Sigmoid colon (tissue), 7 donors: ENCODE measurements around the gene SLC12A3. TPM values are rescaled to one million over a fixed set of nuclear protein-coding genes. Genes with fewer than 3 reads are reported as not detected.
"Not testable (repeated sequence)": the region's sequence is repeated elsewhere in the genome, so short reads cannot be mapped to it uniquely, and the experiment has no call there.

Experiments used
- DNase-seq: peaks from one replicate; pipeline ENCODE4 v3.0.0-alpha.2; 2019
- H3K27ac ChIP-seq, 4 donors: fragments of 200-600 bp; sonication (generic); one replicate each; pipeline ENCODE4 v1.5.1; 2016 to 2019; ENCODE audit warnings: mild to moderate bottlenecking in 1 of 4
- H3K27me3 ChIP-seq, 3 donors: fragments of 200-600 bp; sonication (generic); one replicate each; pipeline ENCODE4 v1.5.1; 2019; ENCODE audit warnings: mild to moderate bottlenecking in 1 of 3
- H3K36me3 ChIP-seq, 4 donors: fragments of 200-600 bp; sonication (generic); one replicate each; pipeline ENCODE4 v1.5.1; 2016 to 2019
- H3K4me1 ChIP-seq, 4 donors: fragments of 200-600 bp; sonication (generic); one replicate each; pipeline ENCODE4 v1.5.1; 2017 to 2019
- H3K4me3 ChIP-seq, 4 donors: fragments of 200-600 bp; sonication (generic); one replicate each; pipeline ENCODE4 v1.5.1; 2017 to 2019; ENCODE audit warnings: mild to moderate bottlenecking in 2 of 4, moderate library complexity in 1 of 4
- H3K9me3 ChIP-seq, 4 donors: fragments of 200-600 bp in 3 of 4; sonication (generic) in 3 of 4; one replicate each; pipeline versions ENCODE4 v1.5.1 to v1.6.1; 2013 to 2019
- EP300 ChIP-seq, 4 donors: sonication (generic); formaldehyde crosslinking; IDR thresholded peaks; one replicate each; pipeline ENCODE4 v1.6.1; 2017; ENCODE audit warnings: antibody characterized with exemption in 4 of 4
- POLR2A ChIP-seq, 2 donors: fragments of 450-650 bp; IDR thresholded peaks; one replicate each; pipeline ENCODE4 v1.6.1; 2016; ENCODE audit warnings: antibody characterized with exemption in 2 of 2, mild to moderate bottlenecking in 2 of 2, moderate library complexity in 2 of 2
- POLR2AphosphoS5 ChIP-seq, 4 donors: sonication (generic); formaldehyde crosslinking; IDR thresholded peaks; one replicate each; pipeline ENCODE4 v1.6.1; 2017; ENCODE audit warnings: antibody characterized with exemption in 4 of 4
- WGBS, 2 donors: extraction: QIAGEN DNeasy Blood & Tissue Kit; methylation state at CpG; one replicate each; pipeline ENCODE4 v1.1.7; 2013; 5-methylcytosine and 5-hydroxymethylcytosine counted together
- intact Hi-C: fragments of 100-400 bp; cut with DNase I; formaldehyde crosslinking; loops from one replicate; pipeline ENCODE4 v1.15.1; 2023
- polyA plus RNA-seq, 3 donors: library from polyadenylated mRNA; stranded (reverse); fragments of 200-250 nt; gene quantifications; one replicate each; pipeline ENCODE4 v1.2.3, GENCODE V29; 2013
- total RNA-seq, 4 donors: library from RNA; depleted of rRNA; stranded (reverse); fragments of >200 nt; gene quantifications; one replicate each; pipeline ENCODE4 v1.1.0, GENCODE V29; 2016
- TF ChIP-seq, protein P1 (sequence below), 4 experiments: fragments of 450-650 bp in 3 of 4; fragments of 200-600 bp in 1 of 4; IDR thresholded peaks; one replicate each; pipeline ENCODE4 v1.5.1; 2016 to 2019; ENCODE audit warnings: antibody characterized with exemption in 4 of 4, mild to moderate bottlenecking in 3 of 4, moderate library complexity in 2 of 4
- donor health status: healthy with polysubstance abuse.
- donor health status: Bipolar disorder and iron deficiency.
- donor health status: healthy.

The SLC12A3 gene
- total and polyA plus RNA-seq, 7 donors = 0.16 TPM; not detected in 6

DNA sequence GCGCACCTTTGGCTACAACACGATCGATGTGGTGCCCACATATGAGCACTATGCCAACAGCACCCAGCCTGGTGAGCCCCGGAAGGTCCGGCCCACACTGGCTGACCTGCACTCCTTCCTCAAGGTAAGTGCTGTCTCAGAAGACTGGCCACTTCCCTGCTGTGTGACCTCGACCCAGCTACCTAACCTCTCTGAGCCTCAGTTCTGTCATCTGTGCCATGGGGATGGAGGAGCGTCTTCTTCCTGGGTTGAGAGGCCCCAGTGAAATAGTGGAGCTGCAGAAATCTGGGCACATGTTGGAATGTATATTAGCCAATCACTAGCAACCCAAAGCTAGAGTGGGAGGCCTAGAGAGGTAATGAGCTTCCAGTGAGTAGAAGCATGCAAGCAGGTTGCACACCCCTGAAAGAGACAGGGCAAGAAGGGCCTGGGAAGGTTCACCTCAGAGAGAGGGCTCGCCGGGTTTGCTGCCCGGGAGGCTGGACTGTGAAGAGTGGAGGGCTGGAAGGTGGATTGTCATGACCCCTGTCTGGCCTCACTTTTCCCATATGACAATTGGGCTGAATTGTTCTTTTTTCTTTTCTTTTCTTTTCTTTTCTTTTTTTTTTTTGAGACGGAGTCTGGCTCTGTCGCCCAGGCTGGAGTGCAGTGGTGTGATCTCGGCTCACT, 521 bp downstream of the SLC12A3 start:
- intact Hi-C loops = no loop called here
- no peak for DNase-seq
- no peak for TF ChIP-seq POLR2AphosphoS5 (IDR thresholded peaks at IDR 0.05)
- TF ChIP-seq, protein P1, sequence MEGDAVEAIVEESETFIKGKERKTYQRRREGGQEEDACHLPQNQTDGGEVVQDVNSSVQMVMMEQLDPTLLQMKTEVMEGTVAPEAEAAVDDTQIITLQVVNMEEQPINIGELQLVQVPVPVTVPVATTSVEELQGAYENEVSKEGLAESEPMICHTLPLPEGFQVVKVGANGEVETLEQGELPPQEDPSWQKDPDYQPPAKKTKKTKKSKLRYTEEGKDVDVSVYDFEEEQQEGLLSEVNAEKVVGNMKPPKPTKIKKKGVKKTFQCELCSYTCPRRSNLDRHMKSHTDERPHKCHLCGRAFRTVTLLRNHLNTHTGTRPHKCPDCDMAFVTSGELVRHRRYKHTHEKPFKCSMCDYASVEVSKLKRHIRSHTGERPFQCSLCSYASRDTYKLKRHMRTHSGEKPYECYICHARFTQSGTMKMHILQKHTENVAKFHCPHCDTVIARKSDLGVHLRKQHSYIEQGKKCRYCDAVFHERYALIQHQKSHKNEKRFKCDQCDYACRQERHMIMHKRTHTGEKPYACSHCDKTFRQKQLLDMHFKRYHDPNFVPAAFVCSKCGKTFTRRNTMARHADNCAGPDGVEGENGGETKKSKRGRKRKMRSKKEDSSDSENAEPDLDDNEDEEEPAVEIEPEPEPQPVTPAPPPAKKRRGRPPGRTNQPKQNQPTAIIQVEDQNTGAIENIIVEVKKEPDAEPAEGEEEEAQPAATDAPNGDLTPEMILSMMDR (IDR thresholded peaks at IDR 0.05) = no peak
- no peak for TF ChIP-seq POLR2A (IDR thresholded peaks at IDR 0.05)
- no peak for TF ChIP-seq EP300 (IDR thresholded peaks at IDR 0.05)

DNA sequence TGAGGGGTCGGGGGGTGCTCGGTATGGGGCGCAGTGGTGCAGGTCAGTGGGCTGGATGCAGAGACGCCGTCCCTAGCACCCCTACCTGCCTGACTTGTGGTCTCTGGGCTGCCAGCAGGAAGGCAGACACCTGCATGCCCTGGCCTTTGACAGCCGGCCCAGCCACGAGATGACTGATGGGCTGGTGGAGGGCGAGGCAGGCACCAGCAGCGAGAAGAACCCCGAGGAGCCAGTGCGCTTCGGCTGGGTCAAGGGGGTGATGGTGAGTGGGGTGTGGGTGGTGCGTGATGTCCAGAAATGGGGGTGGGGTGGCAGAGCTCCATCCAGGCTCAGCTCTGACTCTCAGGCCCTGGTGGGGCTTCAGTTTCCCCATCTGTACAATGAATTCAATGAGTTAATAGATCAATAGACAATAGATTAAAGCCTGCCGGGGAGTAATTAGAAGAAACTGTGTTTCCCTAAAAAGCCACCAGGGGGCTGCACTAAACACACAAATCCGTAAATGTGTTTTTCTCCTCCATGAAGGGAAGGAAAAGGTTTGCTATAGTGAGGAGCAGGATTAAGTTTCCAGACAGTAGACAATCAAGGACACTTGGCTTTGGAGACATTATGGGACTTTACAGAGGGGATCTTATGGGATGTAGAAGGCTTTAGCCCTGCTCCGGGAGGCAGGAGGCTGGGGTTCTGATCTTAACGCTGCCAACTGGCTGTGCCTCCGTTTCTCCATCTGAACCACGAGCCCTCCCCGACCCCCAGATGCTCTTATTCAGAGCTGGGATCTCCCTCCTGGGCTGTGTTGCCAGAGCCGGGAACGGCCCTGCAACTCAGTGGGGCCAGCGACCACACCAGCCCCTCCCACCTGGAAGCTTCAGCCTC, 2.2 kb downstream of the SLC12A3 start:
- Histone ChIP-seq H3K4me3 (no peak overlapping the region), H3K27ac (no peak overlapping the region), H3K36me3 (no peaks in the 10 kb centered on the region), H3K4me1 (peaks cover 0 to 9% (median 4%) of the 10 kb centered on the region in 4 donors), H3K27me3 (no peaks in the 10 kb centered on the region), H3K9me3 (no peaks in the 10 kb centered on the region)
- 51 to 62% methylated on average over 23 of the region's 23 CpGs for WGBS, 2 donors
- DNase-seq = no peak
- TF ChIP-seq POLR2AphosphoS5 (IDR thresholded peaks at IDR 0.05) (no peak), EP300 (IDR thresholded peaks at IDR 0.05) (no peak)
- TF ChIP-seq, protein P1 (IDR thresholded peaks at IDR 0.05) = peak; percentile 42 to 74 (median 66)
- intact Hi-C loops = loop anchor here (1.0 kb wide), 2 partner anchors 66 to 178 kb away; no protein-coding TSS in a partner anchor

More for the DNA sequence above, 521 bp downstream of the SLC12A3 start:
- Histone ChIP-seq H3K4me3 (no peak overlapping the region), H3K27me3 (no peaks in the 10 kb centered on the region), H3K9me3 (no peaks in the 10 kb centered on the region), H3K4me1 (peaks cover 0 to 9% (median 4%) of the 10 kb centered on the region in 4 donors), H3K36me3 (no peaks in the 10 kb centered on the region), H3K27ac (no peak overlapping the region)
- WGBS, 2 donors = 94 to 97% methylated on average over 13 of the region's 13 CpGs

DNA sequence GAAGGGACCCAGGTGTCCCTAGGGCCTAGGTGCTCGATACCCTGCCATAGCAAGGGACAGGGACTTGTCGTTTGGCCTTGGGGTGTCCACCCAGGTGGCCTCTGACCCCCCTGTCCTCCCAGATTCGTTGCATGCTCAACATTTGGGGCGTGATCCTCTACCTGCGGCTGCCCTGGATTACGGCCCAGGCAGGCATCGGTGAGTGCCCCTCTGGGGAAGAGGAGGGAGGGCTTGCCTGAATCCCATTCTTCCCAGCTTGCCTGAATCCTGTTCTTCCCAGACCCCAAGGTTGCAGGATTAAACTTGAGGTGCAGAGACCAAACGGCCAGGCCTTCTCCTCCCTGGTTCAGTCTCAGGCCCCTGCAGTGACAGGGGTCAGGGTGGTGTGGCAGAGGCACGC, 3.2 kb downstream of the SLC12A3 start:
- Histone ChIP-seq H3K4me1 (peaks cover 0 to 9% (median 4%) of the 10 kb centered on the region in 4 donors), H3K27me3 (no peaks in the 10 kb centered on the region), H3K4me3 (no peak overlapping the region), H3K36me3 (no peaks in the 10 kb centered on the region), H3K9me3 (no peaks in the 10 kb centered on the region), H3K27ac (no peak overlapping the region)
- intact Hi-C loops = no loop called here
- no peak for TF ChIP-seq POLR2A (IDR thresholded peaks at IDR 0.05)
- TF ChIP-seq, protein P1 (IDR thresholded peaks at IDR 0.05) = no peak
- no peak for TF ChIP-seq POLR2AphosphoS5 (IDR thresholded peaks at IDR 0.05)
- no peak for TF ChIP-seq EP300 (IDR thresholded peaks at IDR 0.05)
- WGBS, 2 donors = 88 to 94% methylated on average over 9 of the region's 9 CpGs
- no peak for DNase-seq

DNA sequence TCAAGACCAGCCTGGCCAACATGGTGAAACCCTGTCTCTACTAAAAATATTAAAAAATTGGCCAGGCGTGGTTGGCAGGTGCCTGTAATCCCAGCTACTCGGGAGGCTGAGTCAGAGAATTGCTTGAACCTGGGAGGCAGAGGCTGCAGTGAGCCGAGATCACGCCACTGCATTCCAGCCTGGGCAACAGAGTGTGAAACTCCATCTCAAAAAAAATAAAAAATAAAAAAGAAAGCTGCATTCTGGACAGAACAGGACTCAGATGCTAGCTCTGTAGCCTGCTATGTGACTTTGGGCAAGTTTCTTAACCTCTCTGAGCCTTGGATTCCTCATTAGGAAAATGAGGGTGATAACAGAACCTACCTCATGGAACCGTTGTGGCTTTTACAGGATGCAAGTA, 3.8 kb downstream of the SLC12A3 start:
- WGBS, 2 donors = 92 to 93% methylated on average over 5 of the region's 5 CpGs
- H3K4me3 ChIP-seq, H3K4me1 ChIP-seq, DNase-seq, H3K9me3 ChIP-seq, H3K36me3 ChIP-seq, H3K27ac ChIP-seq, H3K27me3 ChIP-seq, intact Hi-C loops: not testable (repeated sequence)

DNA sequence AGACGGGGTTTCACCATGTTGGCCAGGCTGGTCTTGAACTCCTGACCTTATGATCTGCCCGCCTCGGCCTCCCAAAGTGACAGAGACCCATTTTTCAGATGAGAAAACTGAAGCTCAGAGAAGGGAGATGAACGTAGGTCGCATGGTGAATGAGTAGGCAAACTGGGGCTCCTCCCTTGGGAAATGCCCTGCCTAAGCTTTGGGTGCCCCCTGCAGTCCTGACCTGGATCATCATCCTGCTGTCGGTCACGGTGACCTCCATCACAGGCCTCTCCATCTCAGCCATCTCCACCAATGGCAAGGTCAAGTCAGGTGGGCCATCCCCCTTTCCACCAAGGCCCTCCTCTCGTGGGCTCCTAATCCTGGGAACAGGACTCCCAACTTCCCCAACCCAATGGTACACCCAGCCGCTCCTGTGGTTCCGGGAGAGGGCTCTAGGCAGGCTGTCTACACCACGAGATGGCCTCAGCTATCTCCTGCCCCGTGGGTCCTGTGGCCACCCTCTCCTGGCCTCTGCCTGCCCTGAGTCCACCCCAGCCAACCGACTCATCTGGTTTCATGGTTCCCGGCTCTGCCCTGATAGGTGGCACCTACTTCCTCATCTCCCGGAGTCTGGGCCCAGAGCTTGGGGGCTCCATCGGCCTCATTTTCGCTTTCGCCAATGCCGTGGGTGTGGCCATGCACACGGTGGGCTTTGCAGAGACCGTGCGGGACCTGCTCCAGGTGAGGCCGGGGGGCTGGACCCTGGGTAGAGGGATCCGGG, 4.7 kb downstream of the SLC12A3 start:
- WGBS, 2 donors = 84 to 86% methylated on average over 24 of the region's 24 CpGs
- no peak for DNase-seq
- intact Hi-C loops = no loop called here
- peaks cover 0 to 9% (median 4%) of the 10 kb centered on the region in 4 donors for H3K4me1 ChIP-seq
- TF ChIP-seq EP300 (IDR thresholded peaks at IDR 0.05) (no peak), POLR2A (IDR thresholded peaks at IDR 0.05) (no peak), POLR2AphosphoS5 (IDR thresholded peaks at IDR 0.05) (no peak)
- TF ChIP-seq, protein P1 (IDR thresholded peaks at IDR 0.05) = no peak
- no peaks in the 10 kb centered on the region for H3K9me3 ChIP-seq
- H3K4me3 ChIP-seq = no peak overlapping the region
- no peaks in the 10 kb centered on the region for H3K27me3 ChIP-seq
- H3K27ac ChIP-seq = no peak overlapping the region
- H3K36me3 ChIP-seq = no peaks in the 10 kb centered on the region
